Caco-2 (cell line): ENCODE measurements around the gene TTC32. TPM values are rescaled to one million over a fixed set of nuclear protein-coding genes. Genes with fewer than 3 reads are reported as not detected.
"Not testable (repeated sequence)": the region's sequence is repeated elsewhere in the genome, so short reads cannot be mapped to it uniquely, and the experiment has no call there.

Experiments
- BruUV-seq: library from RNA; stranded (reverse); fragments of 400-500 nt; replicated peaks from 2 replicates; lab custom pipeline; 2021; lab: Mats Ljungman, UMichigan
- CTCF ChIA-PET: fragments of 300-600 bp; sonication (Branson Sonifier 250); formaldehyde crosslinking; loops from one replicate; lab custom pipeline; 2022; ENCODE audit warnings: antibody characterized with exemption; lab: Charles Lee
- POLR2A ChIA-PET: fragments of 300-600 bp; sonication (Branson Sonifier 250); formaldehyde crosslinking; loops from one replicate; lab custom pipeline; 2022; ENCODE audit warnings: antibody characterized with exemption; lab: Charles Lee
- DNase-seq, 2 experiments: peaks; one replicate each; pipeline versions ENCODE4 v3.0.0 to v3.0.0-alpha.2; 2020 to 2022
- H3K27me3 ChIP-seq: replicated peaks from 2 replicates; pipeline ENCODE4 v1.6.0; 2011; ENCODE audit warnings: low read length; ENCODE audit not compliant: control insufficient read depth, insufficient read depth
- H3K36me3 ChIP-seq: 2 replicates; pipeline ENCODE4 v1.5.1; 2011; ENCODE audit warnings: low read length; ENCODE audit not compliant: control insufficient read depth, insufficient read depth
- H3K4me1 ChIP-seq: fragments of 250-450 bp; sonication (Bioruptor Pico); 2 replicates; pipeline ENCODE4 v1.5.1; 2020; ENCODE audit warnings: mild to moderate bottlenecking
- H3K4me3 ChIP-seq: 2 replicates; pipeline ENCODE4 v1.5.1; 2011; ENCODE audit warnings: low read depth, mild to moderate bottlenecking, control low read depth, low read length
- H3K9me3 ChIP-seq: fragments of 250-450 bp; sonication (Bioruptor Pico); 2 replicates; pipeline ENCODE4 v1.5.1; 2020; ENCODE audit warnings: mild to moderate bottlenecking, moderate library complexity
- H3K27ac Mint-ChIP-seq: one replicate; pipeline ENCODE4 v1.8.0; 2022; ENCODE audit warnings: mixed read lengths; ENCODE audit not compliant: unreplicated experiment
- H3K27me3 Mint-ChIP-seq: one replicate; pipeline ENCODE4 v1.8.0; 2022; ENCODE audit warnings: mixed read lengths; ENCODE audit not compliant: insufficient read depth, unreplicated experiment
- H3K36me3 Mint-ChIP-seq: one replicate; pipeline ENCODE4 v1.8.0; 2022; ENCODE audit warnings: mild to moderate bottlenecking, mixed read lengths; ENCODE audit not compliant: insufficient read depth, unreplicated experiment
- H3K4me1 Mint-ChIP-seq: one replicate; pipeline ENCODE4 v1.8.0; 2022; ENCODE audit warnings: low read depth, mixed read lengths; ENCODE audit not compliant: unreplicated experiment
- H3K4me3 Mint-ChIP-seq: one replicate; pipeline ENCODE4 v1.8.0; 2022; ENCODE audit warnings: mild to moderate bottlenecking, moderate library complexity, mixed read lengths; ENCODE audit not compliant: unreplicated experiment
- H3K9me3 Mint-ChIP-seq: one replicate; pipeline ENCODE4 v1.8.0; 2022; ENCODE audit warnings: mixed read lengths; ENCODE audit not compliant: unreplicated experiment
- intact Hi-C: fragments of 100-400 bp; cut with micrococcal nuclease; formaldehyde crosslinking; loops from one replicate; pipeline ENCODE4 v1.10.0; 2022; ENCODE audit not compliant: unreplicated experiment
- total RNA-seq: library from RNA; stranded (reverse); gene quantifications from 2 replicates; pipeline ENCODE4 v1.2.3, GENCODE V29; 2022
- TF ChIP-seq, protein P1 (sequence below), 2 experiments: fragments of 200-600 bp in 1 of 2; IDR thresholded peaks; 1 replicate in 1 of 2; 2 replicates in 1 of 2; pipeline versions ENCODE4 v1.5.1 to v1.8.0; 2011 to 2022; ENCODE audit warnings: antibody characterized with exemption in 1 of 2, control low read depth in 1 of 2, inconsistent platforms in 1 of 2, low read depth in 1 of 2, low read length in 1 of 2, mild to moderate bottlenecking in 1 of 2, moderate library complexity in 1 of 2; ENCODE audit not compliant: insufficient read depth in 1 of 2, severe bottlenecking in 1 of 2, unreplicated experiment in 1 of 2

The TTC32 gene
- total RNA-seq, 1 experiment from 2014 or later = 16.8 TPM

DNA sequence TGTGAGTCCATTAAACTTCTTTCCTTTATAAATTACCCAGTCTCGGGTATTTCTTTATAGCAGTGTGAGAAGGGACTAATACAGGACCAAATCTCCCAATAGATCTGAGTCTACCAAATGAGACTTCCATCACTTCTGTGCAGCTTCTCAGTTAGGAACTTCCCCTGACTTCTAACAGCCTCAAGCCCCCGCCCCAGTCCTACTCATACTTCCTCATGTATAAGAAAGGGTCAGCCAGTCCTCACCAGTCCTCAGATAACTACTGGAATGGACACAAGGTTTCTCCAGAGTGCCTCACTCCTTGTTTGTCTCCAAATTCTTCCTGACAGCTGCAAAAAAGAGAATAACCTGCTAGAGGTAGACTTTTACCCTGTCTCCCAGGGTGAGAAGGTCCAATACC lies 19.5 kb downstream of the TTC32 start:
- TF ChIP-seq, protein P1, sequence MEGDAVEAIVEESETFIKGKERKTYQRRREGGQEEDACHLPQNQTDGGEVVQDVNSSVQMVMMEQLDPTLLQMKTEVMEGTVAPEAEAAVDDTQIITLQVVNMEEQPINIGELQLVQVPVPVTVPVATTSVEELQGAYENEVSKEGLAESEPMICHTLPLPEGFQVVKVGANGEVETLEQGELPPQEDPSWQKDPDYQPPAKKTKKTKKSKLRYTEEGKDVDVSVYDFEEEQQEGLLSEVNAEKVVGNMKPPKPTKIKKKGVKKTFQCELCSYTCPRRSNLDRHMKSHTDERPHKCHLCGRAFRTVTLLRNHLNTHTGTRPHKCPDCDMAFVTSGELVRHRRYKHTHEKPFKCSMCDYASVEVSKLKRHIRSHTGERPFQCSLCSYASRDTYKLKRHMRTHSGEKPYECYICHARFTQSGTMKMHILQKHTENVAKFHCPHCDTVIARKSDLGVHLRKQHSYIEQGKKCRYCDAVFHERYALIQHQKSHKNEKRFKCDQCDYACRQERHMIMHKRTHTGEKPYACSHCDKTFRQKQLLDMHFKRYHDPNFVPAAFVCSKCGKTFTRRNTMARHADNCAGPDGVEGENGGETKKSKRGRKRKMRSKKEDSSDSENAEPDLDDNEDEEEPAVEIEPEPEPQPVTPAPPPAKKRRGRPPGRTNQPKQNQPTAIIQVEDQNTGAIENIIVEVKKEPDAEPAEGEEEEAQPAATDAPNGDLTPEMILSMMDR (IDR thresholded peaks at IDR 0.05; ENCODE audit: insufficient read depth in 1 of 2, low read depth in 1 of 2, low read length in 1 of 2, severe bottlenecking in 1 of 2, unreplicated experiment in 1 of 2) = no peak
- no peak overlapping the region for H3K4me3 Mint-ChIP-seq
- Histone ChIP-seq H3K27me3 (no peaks in the 10 kb centered on the region), H3K9me3 (no peaks in the 10 kb centered on the region), H3K36me3 (no peaks in the 10 kb centered on the region), H3K4me3 (no peak overlapping the region), H3K4me1 (no peaks in the 10 kb centered on the region)
- no TSS peak for BruUV-seq
- CTCF ChIA-PET = no interaction called here
- POLR2A ChIA-PET = no interaction called here
- no peaks in the 10 kb centered on the region for H3K9me3 Mint-ChIP-seq
- DNase-seq = no peak
- no peaks in the 10 kb centered on the region for H3K27me3 Mint-ChIP-seq
- no peak overlapping the region for H3K27ac Mint-ChIP-seq
- intact Hi-C loops = no loop called here
- no peaks in the 10 kb centered on the region for H3K4me1 Mint-ChIP-seq
- no peaks in the 10 kb centered on the region for H3K36me3 Mint-ChIP-seq

DNA sequence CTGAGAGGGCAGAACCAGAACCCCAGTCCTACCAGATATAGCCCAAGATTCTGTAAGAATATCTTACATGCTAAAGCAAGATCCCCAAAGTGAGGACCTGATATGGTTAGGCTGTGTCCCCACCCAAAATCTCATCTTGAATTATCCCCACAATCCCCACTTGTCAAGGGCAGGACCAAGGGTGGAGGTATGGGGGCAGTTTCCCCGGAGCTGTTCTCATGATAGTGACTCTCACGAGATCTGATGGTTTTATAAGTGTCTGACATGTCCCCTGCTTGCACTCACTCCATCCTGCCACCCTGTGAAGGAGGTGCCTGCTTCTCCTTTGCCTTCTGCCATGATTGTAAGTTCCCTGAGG lies 19.9 kb downstream of the TTC32 start:
- intact Hi-C loops = no loop called here
- no TSS peak for BruUV-seq
- Mint-ChIP-seq H3K4me1 (no peaks in the 10 kb centered on the region), H3K4me3 (no peak overlapping the region), H3K27ac (no peak overlapping the region), H3K9me3 (no peaks in the 10 kb centered on the region), H3K27me3 (no peaks in the 10 kb centered on the region), H3K36me3 (no peaks in the 10 kb centered on the region)
- Histone ChIP-seq H3K4me3 (no peak overlapping the region), H3K27me3 (no peaks in the 10 kb centered on the region), H3K4me1 (no peaks in the 10 kb centered on the region), H3K9me3 (no peaks in the 10 kb centered on the region), H3K36me3 (no peaks in the 10 kb centered on the region)
- TF ChIP-seq, protein P1 (IDR thresholded peaks at IDR 0.05; ENCODE audit: insufficient read depth in 1 of 2, low read depth in 1 of 2, low read length in 1 of 2, severe bottlenecking in 1 of 2, unreplicated experiment in 1 of 2) = no peak
- ChIA-PET CTCF (no interaction called here), POLR2A (no interaction called here)
- DNase-seq = no peak

DNA sequence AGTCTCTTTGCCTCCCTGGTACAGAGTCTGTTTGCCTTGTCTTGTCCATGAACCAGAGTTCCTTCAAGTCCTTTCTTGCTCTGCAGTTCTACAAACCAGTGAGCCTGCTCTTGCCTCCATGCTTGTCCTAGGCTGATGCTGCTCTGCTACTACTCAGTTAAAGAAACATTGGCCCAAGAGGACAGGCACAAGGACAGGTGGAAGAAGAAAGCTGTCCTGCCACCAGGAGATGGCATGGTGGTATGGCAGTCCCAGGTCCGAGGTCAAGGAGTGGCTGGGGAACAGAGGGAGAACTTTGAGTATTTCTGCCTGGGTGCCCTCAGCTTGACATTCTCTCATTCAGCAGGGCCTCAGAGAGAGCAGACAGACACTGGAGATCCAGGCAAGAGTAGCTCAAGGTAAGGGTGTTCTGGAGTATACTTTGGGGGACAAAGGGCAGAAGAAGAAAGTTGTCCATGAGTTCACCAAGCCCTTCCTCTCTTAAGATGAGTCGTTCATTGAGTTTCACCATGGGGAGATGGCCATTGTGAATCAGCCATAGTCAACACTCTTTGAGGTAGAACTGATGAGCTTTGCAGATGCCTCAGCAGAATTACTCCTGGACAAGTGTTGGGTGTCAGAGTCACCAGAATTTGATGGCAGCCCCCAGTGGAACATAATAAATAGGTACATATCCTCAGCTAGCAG lies 20.4 kb downstream of the TTC32 start:
- no peak overlapping the region for H3K27ac Mint-ChIP-seq
- H3K4me1 Mint-ChIP-seq = no peaks in the 10 kb centered on the region
- no peaks in the 10 kb centered on the region for H3K36me3 ChIP-seq
- no peaks in the 10 kb centered on the region for H3K27me3 Mint-ChIP-seq
- intact Hi-C loops = no loop called here
- ChIA-PET POLR2A (no interaction called here), CTCF (no interaction called here)
- DNase-seq = no peak
- TF ChIP-seq, protein P1 (IDR thresholded peaks at IDR 0.05; ENCODE audit: insufficient read depth in 1 of 2, low read depth in 1 of 2, low read length in 1 of 2, severe bottlenecking in 1 of 2, unreplicated experiment in 1 of 2) = no peak
- H3K4me3 Mint-ChIP-seq = no peak overlapping the region
- no peaks in the 10 kb centered on the region for H3K9me3 Mint-ChIP-seq
- H3K4me3 ChIP-seq = no peak overlapping the region
- no peaks in the 10 kb centered on the region for H3K4me1 ChIP-seq
- no peaks in the 10 kb centered on the region for H3K9me3 ChIP-seq
- no peaks in the 10 kb centered on the region; the same call in 1 of the 2 replicates for H3K27me3 ChIP-seq
- H3K36me3 Mint-ChIP-seq = no peaks in the 10 kb centered on the region
- no TSS peak for BruUV-seq

DNA sequence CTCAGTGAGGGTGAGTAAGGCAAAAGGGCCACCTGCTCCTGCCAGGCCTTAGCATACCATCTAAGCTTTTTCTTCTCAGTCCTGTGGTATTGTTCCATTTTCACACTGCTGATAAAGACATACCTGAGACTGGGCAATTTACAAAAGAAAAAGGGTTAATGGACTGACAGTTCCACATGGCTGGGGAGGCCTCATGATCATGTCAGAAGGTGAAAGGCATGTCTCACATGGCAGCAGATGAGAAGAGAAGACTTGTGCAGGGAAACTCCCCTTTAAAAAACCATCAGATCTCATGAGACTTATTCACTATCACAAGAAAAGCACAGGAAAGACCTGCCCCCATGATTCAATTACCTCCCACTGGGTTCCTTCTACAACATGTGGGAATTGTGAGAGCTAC lies 21.6 kb downstream of the TTC32 start:
- H3K36me3 Mint-ChIP-seq, H3K27me3 ChIP-seq, H3K9me3 ChIP-seq, CTCF ChIA-PET, H3K27me3 Mint-ChIP-seq, H3K36me3 ChIP-seq, H3K4me3 ChIP-seq, H3K4me3 Mint-ChIP-seq, POLR2A ChIA-PET, H3K27ac Mint-ChIP-seq, H3K4me1 Mint-ChIP-seq, BruUV-seq, H3K9me3 Mint-ChIP-seq, DNase-seq, H3K4me1 ChIP-seq, intact Hi-C loops: not testable (repeated sequence)
